ENCODE measurements around the gene RBM33. TPM values are rescaled to one million over a fixed set of nuclear protein-coding genes. Genes with fewer than 3 reads are reported as not detected.
A peak's percentile ranks its signal among the peaks of the same experiment; 100 is the strongest.

RBM33 gene
- total RNA-seq, 1 donor from 2014 or later = 62.8 TPM

GRCh38 chr7:155670521-155670920, 26.1 kb downstream of the RBM33 start:
- ATAC-seq = no peak
- Histone ChIP-seq H3K4me1 (peaks cover 46% of the 10 kb centered on the region), H3K27ac (peak overlapping the region; percentile 18), H3K9me3 (no peaks in the 10 kb centered on the region), H3K4me3 (no peak overlapping the region), H3K27me3 (no peaks in the 10 kb centered on the region), H3K36me3 (peaks cover 21% of the 10 kb centered on the region)
- no peak for DNase-seq
- intact Hi-C loops (cut with DNase I) = no loop called here
- no peak for TF ChIP-seq CTCF (IDR thresholded peaks at IDR 0.05)

GRCh38 chr7:155674556-155674955, 30.1 kb downstream of the RBM33 start:
- DNase-seq (no peak), ATAC-seq (no peak)
- Histone ChIP-seq H3K27ac (no peak overlapping the region), H3K4me3 (no peak overlapping the region), H3K36me3 (peaks cover 21% of the 10 kb centered on the region), H3K9me3 (no peaks in the 10 kb centered on the region), H3K27me3 (no peaks in the 10 kb centered on the region), H3K4me1 (peaks cover 31% of the 10 kb centered on the region)
- no peak for TF ChIP-seq CTCF (IDR thresholded peaks at IDR 0.05)
- intact Hi-C loops (cut with DNase I) = no loop called here

- no peak for ATAC-seq
- DNase-seq = no peak
- no peak for TF ChIP-seq CTCF (IDR thresholded peaks at IDR 0.05)
- Histone ChIP-seq H3K36me3 (peaks cover 28% of the 10 kb centered on the region), H3K4me3 (no peak overlapping the region), H3K9me3 (no peaks in the 10 kb centered on the region), H3K27me3 (no peaks in the 10 kb centered on the region), H3K4me1 (peaks cover 17% of the 10 kb centered on the region), H3K27ac (no peak overlapping the region)
- intact Hi-C loops (cut with DNase I) = no loop called here
These were observed 31.6 kb downstream of the RBM33 start for GRCh38 chr7:155676052-155676451.

- H3K4me3 ChIP-seq = no peak overlapping the region
- H3K9me3 ChIP-seq = no peaks in the 10 kb centered on the region
- peaks cover 17% of the 10 kb centered on the region for H3K4me1 ChIP-seq
- H3K27ac ChIP-seq = no peak overlapping the region
- no peaks in the 10 kb centered on the region for H3K27me3 ChIP-seq
- ATAC-seq (no peak), DNase-seq (no peak)
- peaks cover 38% of the 10 kb centered on the region for H3K36me3 ChIP-seq
- intact Hi-C loops (cut with DNase I) = no loop called here
- TF ChIP-seq CTCF (IDR thresholded peaks at IDR 0.05) = no peak
These were observed 33.2 kb downstream of the RBM33 start for GRCh38 chr7:155677688-155678087.

GRCh38 chr7:155680124-155680523, 35.7 kb downstream of the RBM33 start:
- intact Hi-C loops (cut with DNase I) = no loop called here
- ATAC-seq (no peak), DNase-seq (no peak)
- H3K36me3 ChIP-seq = peaks cover 36% of the 10 kb centered on the region
- no peak overlapping the region for H3K4me3 ChIP-seq
- no peak overlapping the region for H3K27ac ChIP-seq
- no peak for TF ChIP-seq CTCF (IDR thresholded peaks at IDR 0.05)
- H3K9me3 ChIP-seq = no peaks in the 10 kb centered on the region
- H3K4me1 ChIP-seq = peaks cover 17% of the 10 kb centered on the region
- H3K27me3 ChIP-seq = no peaks in the 10 kb centered on the region

GRCh38 chr7:155680864-155681263, 36.4 kb downstream of the RBM33 start:
- no peak overlapping the region for H3K4me3 ChIP-seq
- no peak for ATAC-seq
- TF ChIP-seq CTCF (IDR thresholded peaks at IDR 0.05) = no peak
- peaks cover 38% of the 10 kb centered on the region for H3K36me3 ChIP-seq
- H3K27ac ChIP-seq = no peak overlapping the region
- intact Hi-C loops (cut with DNase I) = no loop called here
- H3K4me1 ChIP-seq = peaks cover 14% of the 10 kb centered on the region
- no peak for DNase-seq
- H3K27me3 ChIP-seq = no peaks in the 10 kb centered on the region
- no peaks in the 10 kb centered on the region for H3K9me3 ChIP-seq
